Measurements from ENCODE around the gene CCL4L2. TPM values are rescaled to one million over a fixed set of nuclear protein-coding genes. Genes with fewer than 3 reads are reported as not detected.
"Not testable (repeated sequence)": the region's sequence is repeated elsewhere in the genome, so short reads cannot be mapped to it uniquely, and the experiment has no call there.

Gene CCL4L2
- total and polyA plus RNA-seq, 2 donors from 2014 or later: 1.6 to 3.4 TPM

- Histone ChIP-seq H3K9ac (ENCODE audit: low read length in 3 of 3) (no peak overlapping the region), H3K4me1 (ENCODE audit: control insufficient read depth in 2 of 3, insufficient read depth in 2 of 3, low read depth in 1 of 3, low read length in 3 of 3) (no peaks in the 10 kb centered on the region), H3K27ac (ENCODE audit: low read depth in 2 of 2, low read length in 2 of 2) (no peak overlapping the region), H3K9me3 (ENCODE audit: control insufficient read depth in 2 of 3, insufficient read depth in 1 of 3, low read length in 3 of 3) (no peaks in the 10 kb centered on the region), H3K27me3 (ENCODE audit: control insufficient read depth, insufficient read depth, low read length) (peaks cover 5% of the 10 kb centered on the region), H3K36me3 (ENCODE audit: control insufficient read depth in 2 of 3, insufficient read depth in 3 of 3, low read length in 3 of 3) (no peaks in the 10 kb centered on the region), H3K4me3 (ENCODE audit: low read length in 3 of 3) (no peak overlapping the region)
- DNase-seq (no peak), FAIRE-seq (no peak)
- intact Hi-C loops (cut with DNase I): no loop called here
- TF ChIP-seq CTCF (IDR thresholded peaks at IDR 0.05; ENCODE audit: borderline replicate concordance, extremely low read depth, insufficient read depth): no peak
Measured at GRCh38 chr17:36198831-36199465, 11.9 kb upstream of the CCL4L2 start.

GRCh38 chr17:36201102-36201501 lies 9.8 kb upstream of the CCL4L2 start:
- FAIRE-seq; H3K27ac ChIP-seq (ENCODE audit: low read depth in 2 of 2, low read length in 2 of 2); H3K4me3 ChIP-seq (ENCODE audit: low read length in 3 of 3); H3K27me3 ChIP-seq (ENCODE audit: control insufficient read depth, insufficient read depth, low read length); DNase-seq; H3K4me1 ChIP-seq (ENCODE audit: control insufficient read depth in 2 of 3, insufficient read depth in 2 of 3, low read depth in 1 of 3, low read length in 3 of 3); H3K9me3 ChIP-seq (ENCODE audit: control insufficient read depth in 2 of 3, insufficient read depth in 1 of 3, low read length in 3 of 3); H3K36me3 ChIP-seq (ENCODE audit: control insufficient read depth in 2 of 3, insufficient read depth in 3 of 3, low read length in 3 of 3); H3K9ac ChIP-seq (ENCODE audit: low read length in 3 of 3); intact Hi-C loops (cut with DNase I): not testable (repeated sequence)

- H3K36me3 ChIP-seq (ENCODE audit: control insufficient read depth in 2 of 3, insufficient read depth in 3 of 3, low read length in 3 of 3); H3K9ac ChIP-seq (ENCODE audit: low read length in 3 of 3); H3K27me3 ChIP-seq (ENCODE audit: control insufficient read depth, insufficient read depth, low read length); FAIRE-seq; H3K27ac ChIP-seq (ENCODE audit: low read depth in 2 of 2, low read length in 2 of 2); DNase-seq; H3K9me3 ChIP-seq (ENCODE audit: control insufficient read depth in 2 of 3, insufficient read depth in 1 of 3, low read length in 3 of 3); H3K4me3 ChIP-seq (ENCODE audit: low read length in 3 of 3); intact Hi-C loops (cut with DNase I); H3K4me1 ChIP-seq (ENCODE audit: control insufficient read depth in 2 of 3, insufficient read depth in 2 of 3, low read depth in 1 of 3, low read length in 3 of 3): not testable (repeated sequence)
Measured at GRCh38 chr17:36201506-36201905, 9.4 kb upstream of the CCL4L2 start.

GRCh38 chr17:36203335-36203734 lies 7.5 kb upstream of the CCL4L2 start:
- TF ChIP-seq CTCF (IDR thresholded peaks at IDR 0.05; ENCODE audit: borderline replicate concordance, extremely low read depth, insufficient read depth): no peak
- no peak for FAIRE-seq
- no peaks in the 10 kb centered on the region for H3K36me3 ChIP-seq (ENCODE audit: control insufficient read depth in 2 of 3, insufficient read depth in 3 of 3, low read length in 3 of 3)
- no peak for DNase-seq
- no peak overlapping the region for H3K4me3 ChIP-seq (ENCODE audit: low read length in 3 of 3)
- H3K9me3 ChIP-seq (ENCODE audit: control insufficient read depth in 2 of 3, insufficient read depth in 1 of 3, low read length in 3 of 3): no peaks in the 10 kb centered on the region
- intact Hi-C loops (cut with DNase I): no loop called here
- no peaks in the 10 kb centered on the region for H3K4me1 ChIP-seq (ENCODE audit: control insufficient read depth in 2 of 3, insufficient read depth in 2 of 3, low read depth in 1 of 3, low read length in 3 of 3)
- no peak overlapping the region for H3K9ac ChIP-seq (ENCODE audit: low read length in 3 of 3)
- H3K27ac ChIP-seq (ENCODE audit: low read depth in 2 of 2, low read length in 2 of 2): no peak overlapping the region
- peaks cover 2% of the 10 kb centered on the region for H3K27me3 ChIP-seq (ENCODE audit: control insufficient read depth, insufficient read depth, low read length)
